DOHH2 (cell line): ENCODE results near the gene ODC1.

ENCODE experiments used
- H3F3A ChIP-seq: fragments of 200-600 bp; sonication (generic), shearing (Covaris generic); 2 replicates; pipeline ENCODE4 v1.6.0; 2016; ENCODE audit warnings: antibody characterized with exemption, mild to moderate bottlenecking; ENCODE audit not compliant: control insufficient read depth, insufficient read depth
- H3K27ac ChIP-seq: fragments of 200-600 bp; sonication (generic); 2 replicates; pipeline ENCODE4 v1.5.1; 2014; ENCODE audit warnings: low read depth, mild to moderate bottlenecking, low read length, moderate library complexity
- H3K27me3 ChIP-seq: fragments of 200-600 bp; sonication (generic); 2 replicates; pipeline ENCODE4 v1.6.1; 2014; ENCODE audit warnings: mild to moderate bottlenecking, low read length, mixed read lengths; ENCODE audit not compliant: control insufficient read depth
- H3K36me3 ChIP-seq: fragments of 200-600 bp; sonication (generic); 2 replicates; pipeline ENCODE4 v1.6.1; 2014; ENCODE audit warnings: mild to moderate bottlenecking, low read length, moderate library complexity, mixed read lengths; ENCODE audit not compliant: control insufficient read depth
- H3K4me1 ChIP-seq: fragments of 200-600 bp; sonication (generic); 2 replicates; pipeline ENCODE4 v1.6.1; 2014; ENCODE audit warnings: mild to moderate bottlenecking, low read length, mixed read lengths; ENCODE audit not compliant: control insufficient read depth
- H3K4me2 ChIP-seq: fragments of 200-600 bp; sonication (generic); 2 replicates; pipeline ENCODE4 v1.6.0; 2014; ENCODE audit warnings: mild to moderate bottlenecking, low read length, moderate library complexity
- H3K4me3 ChIP-seq: fragments of 200-600 bp; sonication (generic); 2 replicates; pipeline ENCODE4 v1.5.1; 2014; ENCODE audit warnings: mild to moderate bottlenecking, low read length, mixed read lengths
- H3K79me2 ChIP-seq: fragments of 200-600 bp; sonication (generic); 2 replicates; pipeline ENCODE4 v1.6.1; 2014; ENCODE audit warnings: mild to moderate bottlenecking, low read length, mixed read lengths; ENCODE audit not compliant: control insufficient read depth
- H3K9me2 ChIP-seq: fragments of 200-600 bp; sonication (generic); replicated peaks from 2 replicates; pipeline ENCODE4 v1.6.1; 2014; ENCODE audit warnings: mild to moderate bottlenecking, low read length, mixed read lengths; ENCODE audit not compliant: control insufficient read depth
- H3K9me3 ChIP-seq: fragments of 200-600 bp; sonication (generic); 2 replicates; pipeline ENCODE4 v1.6.1; 2014; ENCODE audit warnings: antibody characterized with exemption, low read length, mixed read lengths; ENCODE audit not compliant: control insufficient read depth, insufficient read depth
- H4K20me1 ChIP-seq: fragments of 200-600 bp; sonication (generic); 2 replicates; pipeline ENCODE4 v1.6.0; 2014; ENCODE audit warnings: low read depth, mild to moderate bottlenecking, antibody characterized with exemption, low read length, moderate library complexity; ENCODE audit not compliant: control insufficient read depth, insufficient read depth
- EZH2phosphoT487 ChIP-seq: fragments of 200-600 bp; sonication (generic); IDR thresholded peaks from 2 replicates; pipeline ENCODE4 v1.6.1; 2017; ENCODE audit warnings: borderline replicate concordance, mild to moderate bottlenecking, antibody characterized with exemption, low read length, moderate library complexity, mixed read lengths
- TF ChIP-seq, protein P1 (sequence below): fragments of 200-600 bp; sonication (generic); IDR thresholded peaks from one replicate; pipeline ENCODE4 v1.5.1; 2014; ENCODE audit warnings: antibody characterized with exemption, mild to moderate bottlenecking, low read depth, low read length; ENCODE audit not compliant: poor library complexity, severe bottlenecking

Gene ODC1

DNA sequence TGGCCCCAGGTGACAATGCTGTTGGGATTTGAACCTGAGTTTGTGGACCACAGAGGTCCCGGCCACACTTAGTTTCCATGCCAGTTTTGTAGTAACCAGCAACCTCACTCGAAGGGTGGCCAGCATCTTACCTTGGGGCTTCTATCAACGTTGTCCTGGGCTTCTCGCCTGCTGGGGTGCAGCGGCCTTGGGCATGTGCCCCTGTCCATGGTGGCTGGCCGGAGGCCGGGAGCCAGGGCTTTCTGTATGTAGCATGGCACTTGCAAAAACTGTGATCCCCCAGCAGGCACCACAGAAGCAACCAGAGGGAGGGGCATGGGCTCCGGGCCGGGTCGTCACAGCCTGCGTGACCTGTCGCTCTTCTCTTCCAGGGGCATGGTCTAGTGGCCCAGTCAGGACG lies 51.7 kb downstream of the ODC1 start:
- H3K4me1 ChIP-seq: peaks cover 7% of the 10 kb centered on the region
- H3F3A ChIP-seq: no peaks in the 10 kb centered on the region
- no peaks in the 10 kb centered on the region for H3K27me3 ChIP-seq
- TF ChIP-seq, protein P1, sequence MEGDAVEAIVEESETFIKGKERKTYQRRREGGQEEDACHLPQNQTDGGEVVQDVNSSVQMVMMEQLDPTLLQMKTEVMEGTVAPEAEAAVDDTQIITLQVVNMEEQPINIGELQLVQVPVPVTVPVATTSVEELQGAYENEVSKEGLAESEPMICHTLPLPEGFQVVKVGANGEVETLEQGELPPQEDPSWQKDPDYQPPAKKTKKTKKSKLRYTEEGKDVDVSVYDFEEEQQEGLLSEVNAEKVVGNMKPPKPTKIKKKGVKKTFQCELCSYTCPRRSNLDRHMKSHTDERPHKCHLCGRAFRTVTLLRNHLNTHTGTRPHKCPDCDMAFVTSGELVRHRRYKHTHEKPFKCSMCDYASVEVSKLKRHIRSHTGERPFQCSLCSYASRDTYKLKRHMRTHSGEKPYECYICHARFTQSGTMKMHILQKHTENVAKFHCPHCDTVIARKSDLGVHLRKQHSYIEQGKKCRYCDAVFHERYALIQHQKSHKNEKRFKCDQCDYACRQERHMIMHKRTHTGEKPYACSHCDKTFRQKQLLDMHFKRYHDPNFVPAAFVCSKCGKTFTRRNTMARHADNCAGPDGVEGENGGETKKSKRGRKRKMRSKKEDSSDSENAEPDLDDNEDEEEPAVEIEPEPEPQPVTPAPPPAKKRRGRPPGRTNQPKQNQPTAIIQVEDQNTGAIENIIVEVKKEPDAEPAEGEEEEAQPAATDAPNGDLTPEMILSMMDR: no peak
- TF ChIP-seq EZH2phosphoT487: no peak
- no peak overlapping the region for H3K27ac ChIP-seq
- no peaks in the 10 kb centered on the region for H3K9me2 ChIP-seq
- no peaks in the 10 kb centered on the region for H3K36me3 ChIP-seq
- H4K20me1 ChIP-seq: no peaks in the 10 kb centered on the region
- H3K9me3 ChIP-seq: no peaks in the 10 kb centered on the region; the same call in 1 of the 2 replicates
- no peak overlapping the region for H3K4me3 ChIP-seq
- H3K4me2 ChIP-seq: no peak overlapping the region
- no peaks in the 10 kb centered on the region for H3K79me2 ChIP-seq

DNA sequence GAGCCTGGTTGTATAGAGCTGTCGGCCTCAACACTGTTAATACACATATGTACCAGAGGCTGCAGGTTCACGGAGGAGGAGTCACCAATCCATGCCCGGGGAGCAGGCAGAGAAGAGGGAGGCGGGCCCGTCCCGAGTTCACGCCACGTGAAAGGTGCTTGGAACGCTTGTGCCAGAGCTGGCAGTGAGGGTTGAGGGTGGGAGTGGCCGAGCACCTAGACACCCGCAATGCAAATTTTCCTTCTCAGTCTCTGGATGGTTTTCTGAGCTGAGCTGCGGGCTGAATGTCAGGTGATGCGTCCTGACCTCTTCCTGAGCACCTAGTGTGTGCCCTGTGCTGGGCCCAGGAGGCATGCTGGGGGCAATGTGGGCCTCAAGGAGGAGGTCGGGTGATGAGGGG lies 52.2 kb downstream of the ODC1 start:
- Histone ChIP-seq H3K4me1 (peaks cover 7% of the 10 kb centered on the region), H3K9me2 (no peaks in the 10 kb centered on the region), H3K79me2 (no peaks in the 10 kb centered on the region), H3K4me3 (no peak overlapping the region), H3K27ac (no peak overlapping the region), H3K4me2 (no peak overlapping the region), H3K27me3 (no peaks in the 10 kb centered on the region), H4K20me1 (no peaks in the 10 kb centered on the region), H3F3A (no peaks in the 10 kb centered on the region), H3K9me3 (no peaks in the 10 kb centered on the region; the same call in 1 of the 2 replicates), H3K36me3 (no peaks in the 10 kb centered on the region)
- TF ChIP-seq EZH2phosphoT487: no peak
- TF ChIP-seq, protein P1: no peak

DNA sequence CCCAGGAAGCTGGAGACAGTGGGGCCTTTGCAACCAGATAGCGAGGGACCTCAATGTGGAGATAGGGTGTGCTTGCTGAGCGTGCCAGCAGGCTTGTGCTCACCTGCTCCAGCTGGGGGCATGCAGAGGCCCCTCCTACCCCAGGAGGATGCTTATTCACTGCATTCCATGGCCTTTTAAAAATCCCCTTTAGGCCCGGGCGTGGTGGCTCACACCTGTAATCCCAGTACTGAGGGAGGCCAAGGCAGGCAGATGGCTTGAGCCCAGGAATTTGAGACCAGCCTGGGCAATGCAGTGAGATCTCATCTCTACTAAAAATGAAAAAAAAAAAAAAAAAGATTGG lies 54.5 kb downstream of the ODC1 start:
- Histone ChIP-seq H3K9me3 (no peaks in the 10 kb centered on the region), H3K36me3 (no peaks in the 10 kb centered on the region), H3K9me2 (no peaks in the 10 kb centered on the region), H3K4me2 (no peak overlapping the region), H3K4me3 (no peak overlapping the region), H4K20me1 (peaks cover 1% of the 10 kb centered on the region; the same call in 1 of the 2 replicates), H3K27me3 (no peaks in the 10 kb centered on the region), H3K27ac (no peak overlapping the region), H3K79me2 (no peaks in the 10 kb centered on the region), H3K4me1 (peaks cover 13% of the 10 kb centered on the region), H3F3A (no peaks in the 10 kb centered on the region)
- TF ChIP-seq EZH2phosphoT487: no peak
- TF ChIP-seq, protein P1: no peak
